Calu3 (cell line): ENCODE results near the gene FAM200C. TPM values are rescaled to one million over a fixed set of nuclear protein-coding genes. Genes with fewer than 3 reads are reported as not detected.

ENCODE experiments used
- BruUV-seq: library from RNA; stranded (reverse); fragments of 400-500 nt; replicated peaks from 2 replicates; lab custom pipeline; 2021; lab: Mats Ljungman, UMichigan
- CTCF ChIA-PET: fragments of 300-600 bp; sonication (Branson Sonifier 250); formaldehyde crosslinking; loops from one replicate; lab custom pipeline; 2022; ENCODE audit warnings: antibody characterized with exemption; lab: Charles Lee
- DNase-seq: peaks from one replicate; pipeline ENCODE4 v3.0.0; 2022
- H3K27ac Mint-ChIP-seq: one replicate; pipeline ENCODE4 v1.8.0; 2022; ENCODE audit warnings: mixed read lengths; ENCODE audit not compliant: unreplicated experiment
- H3K27me3 Mint-ChIP-seq: one replicate; pipeline ENCODE4 v1.8.0; 2022; ENCODE audit warnings: mixed read lengths; ENCODE audit not compliant: unreplicated experiment
- H3K36me3 Mint-ChIP-seq: one replicate; pipeline ENCODE4 v1.8.0; 2022; ENCODE audit warnings: mild to moderate bottlenecking, moderate library complexity, mixed read lengths; ENCODE audit not compliant: insufficient read depth, unreplicated experiment
- H3K4me1 Mint-ChIP-seq: one replicate; pipeline ENCODE4 v1.8.0; 2022; ENCODE audit warnings: mild to moderate bottlenecking, low read depth, mixed read lengths; ENCODE audit not compliant: unreplicated experiment
- H3K4me3 Mint-ChIP-seq: one replicate; pipeline ENCODE4 v1.8.0; 2022; ENCODE audit warnings: mild to moderate bottlenecking, low read depth, moderate library complexity, mixed read lengths; ENCODE audit not compliant: unreplicated experiment
- H3K9me3 Mint-ChIP-seq: one replicate; pipeline ENCODE4 v1.8.0; 2022; ENCODE audit warnings: low read depth, mixed read lengths; ENCODE audit not compliant: unreplicated experiment
- CTCF ChIP-seq: fragments of 200-600 bp; IDR thresholded peaks from one replicate; pipeline ENCODE4 v1.8.0; 2022; ENCODE audit warnings: antibody characterized with exemption; ENCODE audit not compliant: unreplicated experiment
- intact Hi-C: fragments of 100-400 bp; cut with micrococcal nuclease; formaldehyde crosslinking; loops from one replicate; pipeline ENCODE4 v1.10.0; 2022; ENCODE audit not compliant: unreplicated experiment
- total RNA-seq: library from RNA; stranded (reverse); gene quantifications from 2 replicates; pipeline ENCODE4 v1.2.3, GENCODE V29; 2022

The FAM200C gene
- total RNA-seq, 1 experiment from 2014 or later, result 7.5 TPM

- peaks cover 3% of the 10 kb centered on the region for H3K36me3 Mint-ChIP-seq
- CTCF ChIA-PET, result no interaction called here
- DNase-seq, result no peak
- H3K27ac Mint-ChIP-seq, result no peak overlapping the region
- TF ChIP-seq CTCF, result no peak
- H3K4me3 Mint-ChIP-seq, result no peak overlapping the region
- intact Hi-C loops, result loop anchor here (10.0 kb wide), 1 partner anchor 203 kb away; no protein-coding TSS in a partner anchor
- H3K4me1 Mint-ChIP-seq, result peaks cover 14% of the 10 kb centered on the region
- H3K9me3 Mint-ChIP-seq, result no peaks in the 10 kb centered on the region
- no TSS peak for BruUV-seq
- H3K27me3 Mint-ChIP-seq, result peaks cover 17% of the 10 kb centered on the region
These were observed 32.3 kb upstream of the FAM200C start for GRCh38 chr5:160432196-160432595.

GRCh38 chr5:160427607-160428006 is 27.8 kb upstream of the FAM200C start:
- H3K27me3 Mint-ChIP-seq, result no peaks in the 10 kb centered on the region
- no peak overlapping the region for H3K4me3 Mint-ChIP-seq
- no peak for DNase-seq
- no peak for TF ChIP-seq CTCF
- intact Hi-C loops, result no loop called here
- BruUV-seq, result no TSS peak
- peaks cover 31% of the 10 kb centered on the region for H3K4me1 Mint-ChIP-seq
- H3K9me3 Mint-ChIP-seq, result no peaks in the 10 kb centered on the region
- CTCF ChIA-PET, result interaction anchor here (0.7 kb wide), 1 partner anchor 182 kb away, joined by 3 read pairs; no protein-coding TSS in a partner anchor
- H3K27ac Mint-ChIP-seq, result no peak overlapping the region
- H3K36me3 Mint-ChIP-seq, result peaks cover 20% of the 10 kb centered on the region

- no peak for DNase-seq
- Mint-ChIP-seq H3K27me3 (no peaks in the 10 kb centered on the region), H3K27ac (no peak overlapping the region), H3K9me3 (no peaks in the 10 kb centered on the region), H3K4me1 (peaks cover 64% of the 10 kb centered on the region), H3K4me3 (peak overlapping the region; percentile 98), H3K36me3 (peaks cover 50% of the 10 kb centered on the region)
- intact Hi-C loops, result loop anchor here (5.0 kb wide), 1 partner anchor 44 kb away; no protein-coding TSS in a partner anchor
- no peak for TF ChIP-seq CTCF
- CTCF ChIA-PET, result interaction anchor here (1.5 kb wide), 1 partner anchor 19 kb away, joined by 3 read pairs; no protein-coding TSS in a partner anchor
- no TSS peak for BruUV-seq
These were observed 23.2 kb upstream of the FAM200C start for GRCh38 chr5:160423099-160423498.

- intact Hi-C loops, result loop anchor here (5.0 kb wide), 1 partner anchor 46 kb away; no protein-coding TSS in a partner anchor
- H3K27me3 Mint-ChIP-seq, result no peaks in the 10 kb centered on the region
- CTCF ChIA-PET, result interaction anchor here (0.6 to 1.9 kb wide), 7 partner anchors 9 to 54 kb away, joined by 3 to 9 read pairs (median 3); no protein-coding TSS in a partner anchor
- peak within 1 kb of the TSS; percentile 90 for H3K27ac Mint-ChIP-seq
- H3K9me3 Mint-ChIP-seq, result no peaks in the 10 kb centered on the region
- TF ChIP-seq CTCF, result no peak
- peaks cover 74% of the 10 kb centered on the region for H3K4me1 Mint-ChIP-seq
- H3K36me3 Mint-ChIP-seq, result peaks cover 56% of the 10 kb centered on the region
- no TSS peak for BruUV-seq
- DNase-seq, result peak; percentile 98
- H3K4me3 Mint-ChIP-seq, result peak within 1 kb of the TSS; percentile 98
These were observed 21.9 kb upstream of the FAM200C start, which contains the start of gene PTTG1 for GRCh38 chr5:160421625-160422258. TSS of gene PTTG1 (plus strand) at chr5:160421855. CDS start at chr5:160422313, 458 bp downstream.
